Stimulated activated CD4-positive, alpha-beta T cell treated with anti-CD3 and anti-CD28 coated beads, TNF-alpha, amount 100 ng/mL, for 1 hour (primary cell): ENCODE results near the gene ZNF507.

ENCODE experiments used
- DNase-seq, 3 donors: peaks; one replicate each; pipeline ENCODE4 v3.0.0-alpha.2; 2020; ENCODE audit warnings: low read depth in 3 of 3, low spot score in 1 of 3

The ZNF507 gene

GRCh38 chr19:32339423-32339822 is 6.0 kb upstream of the ZNF507 start:
- DNase-seq: no peak

GRCh38 chr19:32339988-32340874 is 5.2 kb upstream of the ZNF507 start:
- peak in 1 of 3 donors; percentile 26 for DNase-seq

- no peak for DNase-seq
These were observed 2.7 kb upstream of the ZNF507 start for GRCh38 chr19:32342695-32343094.

- DNase-seq: no peak
These were observed 1.7 kb upstream of the ZNF507 start for GRCh38 chr19:32343550-32344262.

GRCh38 chr19:32346901-32347300 is 1.5 kb downstream of the ZNF507 start:
- DNase-seq: no peak

GRCh38 chr19:32347573-32347972 is 2.2 kb downstream of the ZNF507 start:
- no peak for DNase-seq

GRCh38 chr19:32349051-32349450 is 3.6 kb downstream of the ZNF507 start:
- no peak for DNase-seq

- no peak for DNase-seq
These were observed 4.5 kb downstream of the ZNF507 start for GRCh38 chr19:32349724-32350470.

- DNase-seq: no peak
These were observed 5.1 kb downstream of the ZNF507 start for GRCh38 chr19:32350471-32350865.

- no peak for DNase-seq
These were observed 5.6 kb downstream of the ZNF507 start for GRCh38 chr19:32350987-32351348.

- no peak for DNase-seq
These were observed 6.8 kb downstream of the ZNF507 start for GRCh38 chr19:32352241-32352630.

- DNase-seq: no peak
These were observed 8.9 kb downstream of the ZNF507 start for GRCh38 chr19:32354345-32354744.

- DNase-seq: no peak
These were observed 9.9 kb downstream of the ZNF507 start for GRCh38 chr19:32355309-32355708.

- no peak for DNase-seq
These were observed 12.3 kb downstream of the ZNF507 start for GRCh38 chr19:32357720-32358119.

- DNase-seq: no peak
These were observed 12.9 kb downstream of the ZNF507 start for GRCh38 chr19:32358321-32358720.

GRCh38 chr19:32359581-32359980 is 14.2 kb downstream of the ZNF507 start:
- DNase-seq: no peak

GRCh38 chr19:32361574-32362317 is 16.3 kb downstream of the ZNF507 start:
- no peak for DNase-seq

- DNase-seq: no peak
These were observed 16.9 kb downstream of the ZNF507 start for GRCh38 chr19:32362318-32362691.

GRCh38 chr19:32363175-32363574 is 17.8 kb downstream of the ZNF507 start:
- DNase-seq: no peak

GRCh38 chr19:32363632-32364031 is 18.2 kb downstream of the ZNF507 start:
- DNase-seq: no peak

- DNase-seq: no peak
These were observed 18.6 kb downstream of the ZNF507 start for GRCh38 chr19:32364040-32364439.
